B cell (primary cell): ENCODE results near the gene CEP95. TPM values are rescaled to one million over a fixed set of nuclear protein-coding genes. Genes with fewer than 3 reads are reported as not detected.

Source experiments
- ATAC-seq: fragments of 200-7000 bp; cut with Tn5 transposase; one replicate; pipeline ENCODE4 v1.10.0; 2021; ENCODE audit warnings: low read depth, mild to moderate bottlenecking, moderate number of reproducible peaks, moderate library complexity
- CTCF ChIA-PET: fragments of 350-600 bp; sonication (Branson Sonifier 250); formaldehyde crosslinking; loops from one replicate; lab custom pipeline; 2021; ENCODE audit warnings: antibody characterized with exemption, inconsistent platforms; lab: Charles Lee
- POLR2A ChIA-PET: fragments of 350-600 bp; sonication (Branson Sonifier 250); formaldehyde crosslinking; loops from one replicate; lab custom pipeline; 2021; ENCODE audit warnings: antibody characterized with exemption; lab: Charles Lee
- DNase-seq: peaks from one replicate; pipeline ENCODE4 v3.0.0; 2013
- H2AFZ ChIP-seq: 2 replicates; pipeline ENCODE4 v1.6.1; 2012; ENCODE audit warnings: mild to moderate bottlenecking, low read depth, low read length; ENCODE audit not compliant: insufficient read depth, poor library complexity, severe bottlenecking
- H3K27ac ChIP-seq, 2 donors: 1 replicate in 1 of 2; 2 replicates in 1 of 2; pipeline ENCODE4 v1.5.1; 2012 to 2013; ENCODE audit warnings: low read length in 2 of 2, mild to moderate bottlenecking in 2 of 2, moderate library complexity in 1 of 2
- H3K27me3 ChIP-seq, 4 experiments: fragments of 200-600 bp in 1 of 4; sonication (generic) in 1 of 4; replicated peaks in 1 of 4; 1 replicate in 2 of 4; 2 replicates in 2 of 4; pipeline versions ENCODE4 v1.6.1 to v1.7.0; 2013 to 2016; ENCODE audit warnings: low read length in 3 of 4, mild to moderate bottlenecking in 2 of 4, mixed read lengths in 1 of 4, moderate library complexity in 1 of 4; ENCODE audit not compliant: insufficient read depth in 4 of 4, control insufficient read depth in 3 of 4; ENCODE audit errors: control extremely low read depth in 1 of 4
- H3K36me3 ChIP-seq, 2 experiments: replicated peaks in 1 of 2; 1 replicate in 1 of 2; 2 replicates in 1 of 2; pipeline versions ENCODE4 v1.6.1 to v1.7.1; 2013; ENCODE audit warnings: low read length in 1 of 2; ENCODE audit not compliant: insufficient read depth in 2 of 2, control insufficient read depth in 1 of 2; ENCODE audit errors: control extremely low read depth in 1 of 2, extremely low read depth in 1 of 2
- H3K4me1 ChIP-seq, 2 donors: fragments of 200-600 bp in 1 of 2; sonication (generic) in 1 of 2; 1 replicate in 1 of 2; 2 replicates in 1 of 2; pipeline versions ENCODE4 v1.5.1 to v1.6.1; 2013 to 2017; ENCODE audit warnings: low read length in 2 of 2; ENCODE audit not compliant: control insufficient read depth in 2 of 2, insufficient read depth in 2 of 2
- H3K4me2 ChIP-seq: replicated peaks from 2 replicates; pipeline ENCODE3; 2012; ENCODE audit warnings: mild to moderate bottlenecking, low read depth, low read length; ENCODE audit not compliant: poor library complexity, severe bottlenecking
- H3K4me3 ChIP-seq, 5 experiments: fragments of 200-600 bp in 1 of 5; sonication (generic) in 1 of 5; 1 replicate in 3 of 5; 2 replicates in 2 of 5; pipeline versions ENCODE4 v1.5.1 to v1.7.0; 2011 to 2016; ENCODE audit warnings: low read length in 4 of 5, mild to moderate bottlenecking in 4 of 5, low read depth in 2 of 5, control low read depth in 1 of 5, moderate library complexity in 1 of 5; ENCODE audit not compliant: insufficient read depth in 1 of 5; ENCODE audit errors: control extremely low read depth in 1 of 5, extremely low read depth in 1 of 5
- H3K79me2 ChIP-seq: fragments of 200-600 bp; sonication (generic); one replicate; pipeline ENCODE4 v1.6.0; 2016; ENCODE audit warnings: low read length; ENCODE audit not compliant: control insufficient read depth, insufficient read depth
- H3K9ac ChIP-seq: fragments of 200-600 bp; sonication (generic); 2 replicates; pipeline ENCODE4 v1.6.1; 2017; ENCODE audit warnings: mild to moderate bottlenecking, low read length, moderate library complexity
- H3K9me3 ChIP-seq, 3 donors: one replicate each; pipeline versions ENCODE4 v1.6.1 to v1.7.1; 2013; ENCODE audit warnings: low read length in 2 of 3; ENCODE audit not compliant: control insufficient read depth in 2 of 3, insufficient read depth in 1 of 3; ENCODE audit errors: control extremely low read depth in 1 of 3
- H4K20me1 ChIP-seq: 2 replicates; pipeline ENCODE4 v1.6.0; 2012; ENCODE audit warnings: mild to moderate bottlenecking, low read length; ENCODE audit not compliant: insufficient read depth, control insufficient read depth, poor library complexity, severe bottlenecking
- H3K27ac Mint-ChIP-seq: one replicate; pipeline ENCODE4 v1.8.0; 2021; ENCODE audit warnings: mixed read lengths
- H3K27me3 Mint-ChIP-seq: one replicate; pipeline ENCODE4 v1.8.0; 2021; ENCODE audit warnings: mixed read lengths
- H3K4me1 Mint-ChIP-seq: one replicate; pipeline ENCODE4 v1.8.0; 2021; ENCODE audit warnings: mixed read lengths
- H3K4me3 Mint-ChIP-seq: one replicate; pipeline ENCODE4 v1.8.0; 2021; ENCODE audit warnings: mixed read lengths
- H3K9me3 Mint-ChIP-seq: one replicate; pipeline ENCODE4 v1.8.0; 2022; ENCODE audit warnings: mixed read lengths; ENCODE audit not compliant: insufficient read depth
- EZH2 ChIP-seq: IDR thresholded peaks from 2 replicates; pipeline ENCODE4 v1.6.1; 2012; ENCODE audit warnings: borderline replicate concordance, low read depth, mild to moderate bottlenecking, moderate library complexity, low read length; ENCODE audit not compliant: insufficient read depth, poor library complexity, severe bottlenecking
- WGBS: methylation state at CpG from one replicate; pipeline ENCODE4 v1.1.5; 2013; ENCODE audit warnings: missing lambda C conversion rate; ENCODE audit not compliant: insufficient coverage; 5-methylcytosine and 5-hydroxymethylcytosine counted together
- intact Hi-C: fragments of 100-400 bp; cut with micrococcal nuclease; formaldehyde crosslinking; loops from one replicate; pipeline ENCODE4 v1.10.0; 2022
- polyA plus RNA-seq: library from polyadenylated mRNA; depleted of rRNA; stranded (reverse); fragments of >200 nt; gene quantifications from 2 replicates; pipeline ENCODE4 v1.2.3, GENCODE V29; 2012
- total RNA-seq, 2 donors: library from RNA; stranded (reverse); fragments of 120-200 nt in 1 of 2; gene quantifications; 1 replicate in 1 of 2; 2 replicates in 1 of 2; pipeline versions ENCODE4 v1.2.3 to v1.2.4, GENCODE V29; 2013 to 2022
- TF ChIP-seq, protein P1 (sequence below): fragments of 200-600 bp; IDR thresholded peaks from one replicate; pipeline ENCODE4 v1.8.0; 2022; ENCODE audit warnings: antibody characterized with exemption, mild to moderate bottlenecking

The CEP95 gene
- total and polyA plus RNA-seq, 2 donors (not counting 1 experiment from before 2014, with no cell fraction given) = 71.1 to 122 TPM

GRCh38 chr17:64472564-64472963, 34.2 kb upstream of the CEP95 start:
- H3K9me3 ChIP-seq = no peaks in the 10 kb centered on the region
- ATAC-seq (no peak), DNase-seq (no peak)
- H3K27ac ChIP-seq = no peak overlapping the region
- H3K27me3 ChIP-seq = no peaks in the 10 kb centered on the region
- intact Hi-C loops = no loop called here
- H3K27me3 Mint-ChIP-seq = no peaks in the 10 kb centered on the region
- H3K9ac ChIP-seq = no peak overlapping the region
- H3K27ac Mint-ChIP-seq = peak overlapping the region; percentile 26
- no peaks in the 10 kb centered on the region for H4K20me1 ChIP-seq
- no peak overlapping the region for H3K4me2 ChIP-seq
- ChIA-PET POLR2A (no interaction called here), CTCF (interaction anchor here (1.0 kb wide), 1 partner anchor 53 kb away, joined by 4 read pairs; no protein-coding TSS in a partner anchor)
- peaks cover 15 to 33% of the 10 kb centered on the region in 2 experiments for H3K36me3 ChIP-seq
- H3K4me1 Mint-ChIP-seq = peaks cover 4% of the 10 kb centered on the region
- H3K4me3 ChIP-seq = no peak overlapping the region
- H3K79me2 ChIP-seq = no peaks in the 10 kb centered on the region
- peaks cover 4 to 11% of the 10 kb centered on the region in 2 donors for H3K4me1 ChIP-seq
- H3K4me3 Mint-ChIP-seq = no peak overlapping the region
- H2AFZ ChIP-seq = no peak overlapping the region
- no peaks in the 10 kb centered on the region for H3K9me3 Mint-ChIP-seq
- no peak for TF ChIP-seq EZH2
- TF ChIP-seq, protein P1, sequence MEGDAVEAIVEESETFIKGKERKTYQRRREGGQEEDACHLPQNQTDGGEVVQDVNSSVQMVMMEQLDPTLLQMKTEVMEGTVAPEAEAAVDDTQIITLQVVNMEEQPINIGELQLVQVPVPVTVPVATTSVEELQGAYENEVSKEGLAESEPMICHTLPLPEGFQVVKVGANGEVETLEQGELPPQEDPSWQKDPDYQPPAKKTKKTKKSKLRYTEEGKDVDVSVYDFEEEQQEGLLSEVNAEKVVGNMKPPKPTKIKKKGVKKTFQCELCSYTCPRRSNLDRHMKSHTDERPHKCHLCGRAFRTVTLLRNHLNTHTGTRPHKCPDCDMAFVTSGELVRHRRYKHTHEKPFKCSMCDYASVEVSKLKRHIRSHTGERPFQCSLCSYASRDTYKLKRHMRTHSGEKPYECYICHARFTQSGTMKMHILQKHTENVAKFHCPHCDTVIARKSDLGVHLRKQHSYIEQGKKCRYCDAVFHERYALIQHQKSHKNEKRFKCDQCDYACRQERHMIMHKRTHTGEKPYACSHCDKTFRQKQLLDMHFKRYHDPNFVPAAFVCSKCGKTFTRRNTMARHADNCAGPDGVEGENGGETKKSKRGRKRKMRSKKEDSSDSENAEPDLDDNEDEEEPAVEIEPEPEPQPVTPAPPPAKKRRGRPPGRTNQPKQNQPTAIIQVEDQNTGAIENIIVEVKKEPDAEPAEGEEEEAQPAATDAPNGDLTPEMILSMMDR = no peak
- 100% methylated on average over 1 of the region's 2 CpGs for WGBS

DNA sequence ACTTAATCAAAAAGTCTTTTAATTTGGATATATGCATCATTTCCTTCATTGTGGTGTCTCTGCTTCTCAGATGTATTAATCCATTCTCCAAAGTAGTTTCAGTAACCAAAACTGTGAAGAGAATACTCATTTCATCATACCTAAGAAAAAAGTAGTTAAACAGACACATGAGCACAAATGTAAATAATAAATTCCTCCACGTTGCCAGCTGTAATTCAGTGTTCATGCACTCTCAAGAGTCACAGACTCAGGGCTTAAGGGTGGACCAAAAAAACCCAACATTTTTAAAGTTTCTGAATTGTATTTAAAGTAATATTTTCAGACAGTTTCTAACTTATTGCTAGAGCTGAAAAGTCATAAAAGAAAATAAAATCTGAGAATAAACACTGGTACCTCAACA, 28.9 kb upstream of the CEP95 start:
- Mint-ChIP-seq H3K27ac (no peak overlapping the region), H3K4me3 (no peak overlapping the region), H3K4me1 (peaks cover 4% of the 10 kb centered on the region), H3K9me3 (no peaks in the 10 kb centered on the region), H3K27me3 (no peaks in the 10 kb centered on the region)
- Histone ChIP-seq H3K27ac (no peak overlapping the region), H4K20me1 (no peaks in the 10 kb centered on the region), H3K4me3 (no peak overlapping the region), H3K9me3 (no peaks in the 10 kb centered on the region), H3K27me3 (no peaks in the 10 kb centered on the region), H3K79me2 (no peaks in the 10 kb centered on the region), H3K4me1 (peaks cover 4 to 11% of the 10 kb centered on the region in 2 donors), H3K9ac (no peak overlapping the region), H2AFZ (no peak overlapping the region), H3K4me2 (no peak overlapping the region), H3K36me3 (peaks cover 15 to 49% of the 10 kb centered on the region in 2 experiments)
- ChIA-PET CTCF (interaction anchor here (0.6 to 2.0 kb wide), 4 partner anchors 10 to 58 kb away, joined by 4 to 8 read pairs (median 4); no protein-coding TSS in a partner anchor), POLR2A (interaction anchor here (0.6 kb wide), 1 partner anchor 582 kb away, joined by 6 read pairs; no protein-coding TSS in a partner anchor)
- TF ChIP-seq, protein P1 = no peak
- no peak for TF ChIP-seq EZH2
- WGBS = no CpG with 5 or more reads among the region's 1 CpG
- ATAC-seq (no peak), DNase-seq (no peak)
- intact Hi-C loops = no loop called here
